Measurements from ENCODE around the gene SLC4A2.

The SLC4A2 gene

GRCh38 chr7:151075978-151076426, 16.6 kb downstream of the SLC4A2 start:
- ChIA-PET POLR2A (interaction anchor here (0.8 to 4.8 kb wide), 5 partner anchors 8 to 48 kb away, joined by 4 to 22 read pairs (median 7); partner anchors contain the start of genes ABCB8 and SLC4A2), CTCF (interaction anchor here (1.9 kb wide), 1 partner anchor 35 kb away, joined by 9 read pairs; no protein-coding TSS in a partner anchor)
- no peak overlapping the region for H3K27ac ChIP-seq (ENCODE audit: extremely low read depth, low read depth, low read length)
- peaks cover 15 to 77% of the 10 kb centered on the region in 2 experiments; a peak in 2 of 3 replicates for H3K36me3 ChIP-seq (ENCODE audit: control insufficient read depth in 2 of 2, insufficient read depth in 1 of 2, low read length in 2 of 2)
- TF ChIP-seq ZSCAN5A (tag by site-specific recombination; IDR thresholded peaks at IDR 0.05) (no peak), ZNF596 (tag by site-specific recombination; IDR thresholded peaks at IDR 0.05) (no peak), ZNF843 (tag by site-specific recombination; IDR thresholded peaks at IDR 0.05) (no peak), ZNF677 (tag by site-specific recombination; IDR thresholded peaks at IDR 0.05) (no peak), KLF10 (tag by site-specific recombination; IDR thresholded peaks at IDR 0.05) (no peak), MZF1 (tag by site-specific recombination; IDR thresholded peaks at IDR 0.05; ENCODE audit: borderline replicate concordance) (no peak), ZNF600 (tag by site-specific recombination; IDR thresholded peaks at IDR 0.05) (peak; percentile 59), WT1 (tag by site-specific recombination; IDR thresholded peaks at IDR 0.05) (peak; percentile 56; the same call in 1 of the 2 replicates), PATZ1 (tag by site-specific recombination; IDR thresholded peaks at IDR 0.05) (no peak), ZNF184 (tag by site-specific recombination; IDR thresholded peaks at IDR 0.05) (no peak), HIC1 (tag by site-specific recombination; IDR thresholded peaks at IDR 0.05) (peak; percentile 16; the same call in 1 of the 2 replicates), ZNF341 (tag by site-specific recombination; IDR thresholded peaks at IDR 0.05; ENCODE audit: low read depth) (0 out of 2 replicates have a peak, but pooled peaks have one; percentile 28), ZSCAN18 (tag by site-specific recombination; IDR thresholded peaks at IDR 0.05) (no peak), ZNF114 (tag by site-specific recombination; IDR thresholded peaks at IDR 0.05) (no peak), SETDB1 (IDR thresholded peaks at IDR 0.05; ENCODE audit: insufficient read length, low read length) (no peak), ZBTB44 (tag by site-specific recombination; IDR thresholded peaks at IDR 0.05) (no peak), ZNF513 (tag by site-specific recombination; IDR thresholded peaks at IDR 0.05) (peak; percentile 61), KLF7 (tag by site-specific recombination; IDR thresholded peaks at IDR 0.05; ENCODE audit: borderline replicate concordance) (0 out of 2 replicates have a peak, but pooled peaks have one; percentile 18), ZNF514 (tag by site-specific recombination; IDR thresholded peaks at IDR 0.05) (no peak), HOXC10 (CRISPR knock-in tag; IDR thresholded peaks at IDR 0.05) (no peak), ZNF704 (tag by site-specific recombination; IDR thresholded peaks at IDR 0.05) (no peak)
- H3K4me3 ChIP-seq (ENCODE audit: low read depth, low read length) = no peak overlapping the region
- H3K9me3 ChIP-seq (ENCODE audit: control insufficient read depth, insufficient read depth, low read depth, low read length) = no peaks in the 10 kb centered on the region
- H3K4me1 ChIP-seq (ENCODE audit: control insufficient read depth, insufficient read depth, low read length) = peaks cover 4% of the 10 kb centered on the region; the same call in 1 of the 2 replicates
